Measurements from ENCODE around the gene CDC20.
"Not testable (repeated sequence)": the region's sequence is repeated elsewhere in the genome, so short reads cannot be mapped to it uniquely, and the experiment has no call there.

Gene CDC20

GRCh38 chr1:43358121-43358745, 548 bp upstream of the CDC20 start:
- DNase-seq (ENCODE audit: low spot score): peak; percentile 69

- no peak for DNase-seq (ENCODE audit: low spot score)
These were observed 915 bp downstream of the CDC20 start for GRCh38 chr1:43359696-43360095.

- no peak for DNase-seq (ENCODE audit: low spot score)
These were observed 1.8 kb downstream of the CDC20 start for GRCh38 chr1:43360616-43361015.

- DNase-seq (ENCODE audit: low spot score): no peak
These were observed 4.6 kb downstream of the CDC20 start for GRCh38 chr1:43363283-43363934.

GRCh38 chr1:43363935-43364525, 5.2 kb downstream of the CDC20 start:
- DNase-seq (ENCODE audit: low spot score): no peak

GRCh38 chr1:43365678-43366077, 6.9 kb downstream of the CDC20 start:
- DNase-seq (ENCODE audit: low spot score): no peak

- no peak for DNase-seq (ENCODE audit: low spot score)
These were observed 7.4 kb downstream of the CDC20 start for GRCh38 chr1:43366179-43366578.

GRCh38 chr1:43366601-43367025, 7.8 kb downstream of the CDC20 start:
- DNase-seq (ENCODE audit: low spot score): no peak

GRCh38 chr1:43367026-43367903, 8.5 kb downstream of the CDC20 start:
- DNase-seq (ENCODE audit: low spot score): peak; percentile 54

GRCh38 chr1:43367904-43368645, 9.3 kb downstream of the CDC20 start, which contains the start of gene ELOVL1:
ELOVL1 (minus strand) TSS chr1:43368011; CDS start chr1:43365609, 2,402 bp downstream.
- peak; percentile 91 for DNase-seq (ENCODE audit: low spot score)

- DNase-seq (ENCODE audit: low spot score): no peak
These were observed 9.9 kb downstream of the CDC20 start for GRCh38 chr1:43368646-43369020.

- not testable (repeated sequence) for DNase-seq (ENCODE audit: low spot score)
These were observed 11.0 kb downstream of the CDC20 start for GRCh38 chr1:43369779-43370178.

GRCh38 chr1:43370564-43370963, 11.8 kb downstream of the CDC20 start:
- no peak for DNase-seq (ENCODE audit: low spot score)

- no peak for DNase-seq (ENCODE audit: low spot score)
These were observed 13.4 kb downstream of the CDC20 start for GRCh38 chr1:43372172-43372571.

GRCh38 chr1:43373066-43373940, 14.5 kb downstream of the CDC20 start:
- DNase-seq (ENCODE audit: low spot score): no peak

GRCh38 chr1:43376723-43377235, 18.0 kb downstream of the CDC20 start:
- no peak for DNase-seq (ENCODE audit: low spot score)

- DNase-seq (ENCODE audit: low spot score): no peak
These were observed 19.1 kb downstream of the CDC20 start for GRCh38 chr1:43377831-43378230.

- no peak for DNase-seq (ENCODE audit: low spot score)
These were observed 20.7 kb downstream of the CDC20 start for GRCh38 chr1:43379476-43379875.

GRCh38 chr1:43381612-43382011, 22.8 kb downstream of the CDC20 start:
- no peak for DNase-seq (ENCODE audit: low spot score)

GRCh38 chr1:43382027-43382779, 23.4 kb downstream of the CDC20 start:
- DNase-seq (ENCODE audit: low spot score): no peak
